ENCODE data around the gene XYLB. TPM values are rescaled to one million over a fixed set of nuclear protein-coding genes. Genes with fewer than 3 reads are reported as not detected.
"Not testable (repeated sequence)": the region's sequence is repeated elsewhere in the genome, so short reads cannot be mapped to it uniquely, and the experiment has no call there.

XYLB gene
- total RNA-seq = 1.7 and 2.1 TPM in 2 replicates

DNA sequence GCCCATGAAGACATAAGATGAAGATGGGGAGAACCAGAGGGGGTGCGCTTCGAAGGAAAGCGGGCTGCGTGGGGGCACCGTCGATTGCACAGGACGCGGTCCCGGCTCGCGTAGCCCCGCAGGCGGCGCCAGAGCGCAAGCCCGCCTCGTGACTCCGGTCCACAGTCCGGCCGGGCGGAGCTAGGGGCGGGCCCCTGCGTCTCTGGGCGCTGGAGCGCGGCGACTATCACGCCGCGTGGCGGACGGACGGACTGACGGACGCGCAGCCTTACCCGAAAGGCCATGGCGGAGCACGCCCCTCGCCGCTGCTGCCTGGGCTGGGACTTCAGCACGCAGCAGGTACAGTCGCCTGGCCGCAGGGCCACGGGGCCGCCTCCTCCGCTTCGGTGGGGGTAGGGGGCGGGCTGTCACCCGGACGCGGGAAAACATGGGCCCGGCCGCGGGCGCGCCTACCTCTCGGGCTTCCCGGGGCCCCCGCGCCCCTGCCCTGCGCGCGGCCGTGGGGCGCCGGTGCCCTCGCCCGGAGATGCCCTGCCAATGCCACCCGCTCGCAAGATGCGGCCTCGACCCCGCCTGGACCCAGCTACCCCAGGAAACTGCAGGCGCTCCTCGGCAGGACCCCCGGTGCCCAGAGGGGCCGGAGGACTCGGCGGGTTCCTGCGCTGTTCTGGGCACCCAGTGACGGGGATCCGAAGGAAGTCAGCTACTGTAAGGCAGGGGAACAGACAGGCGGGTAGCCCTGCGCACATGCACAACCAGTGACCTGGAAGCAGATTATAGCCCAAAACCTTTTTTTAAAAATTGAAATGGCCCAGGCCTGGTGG lies at the start of gene XYLB:
Gene XYLB, plus strand, starts transcription at position 199 of the 824 bp plus-strand sequence. Its CDS starts 84 bp downstream, at position 283.
- DNase-seq = peak; percentile 89

GRCh38 chr3:38297053-38297452 lies 49.5 kb upstream of the XYLB start:
- not testable (repeated sequence) for DNase-seq

DNA sequence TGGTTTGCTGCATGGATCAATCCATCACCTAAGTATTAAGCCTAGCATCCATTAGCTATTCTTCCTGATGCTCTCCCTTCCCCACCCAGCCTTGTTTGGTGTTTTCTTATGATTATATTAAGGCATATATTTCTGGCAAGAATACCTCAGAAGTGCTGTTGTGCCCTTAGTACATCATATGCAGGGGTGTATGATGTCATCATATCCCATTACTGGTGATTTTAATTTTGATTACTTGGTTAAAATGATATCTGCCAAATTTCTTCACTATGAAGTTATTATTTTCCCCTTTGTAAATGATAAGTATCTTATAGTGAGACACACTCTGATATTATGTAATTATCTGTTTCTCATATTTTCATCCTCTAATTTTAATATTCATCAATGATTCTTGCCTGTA lies 49.0 kb upstream of the XYLB start:
- DNase-seq = no peak

- peak; percentile 41 for DNase-seq
These were observed 48.5 kb upstream of the XYLB start for GRCh38 chr3:38297947-38298711.

DNA sequence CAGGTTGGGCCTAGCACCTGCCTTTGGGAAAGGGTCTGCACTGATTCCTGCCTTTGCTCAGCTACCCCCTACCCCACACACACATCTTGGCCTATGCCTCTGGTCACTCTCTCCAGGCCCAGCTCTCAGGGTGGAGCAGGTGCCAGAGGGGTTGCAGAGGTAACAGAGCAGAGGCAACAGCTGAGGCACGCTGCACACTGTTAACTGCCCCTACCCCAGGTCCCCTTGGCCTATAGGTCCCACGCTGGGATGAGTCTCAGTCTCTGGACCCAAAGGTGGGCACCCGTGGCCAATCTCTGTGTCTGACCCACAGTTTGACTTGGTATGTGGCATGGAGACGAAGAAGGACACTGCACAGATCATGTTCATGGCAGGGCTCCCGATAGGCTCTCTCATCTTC lies 39.6 kb upstream of the XYLB start:
- no peak for DNase-seq

DNA sequence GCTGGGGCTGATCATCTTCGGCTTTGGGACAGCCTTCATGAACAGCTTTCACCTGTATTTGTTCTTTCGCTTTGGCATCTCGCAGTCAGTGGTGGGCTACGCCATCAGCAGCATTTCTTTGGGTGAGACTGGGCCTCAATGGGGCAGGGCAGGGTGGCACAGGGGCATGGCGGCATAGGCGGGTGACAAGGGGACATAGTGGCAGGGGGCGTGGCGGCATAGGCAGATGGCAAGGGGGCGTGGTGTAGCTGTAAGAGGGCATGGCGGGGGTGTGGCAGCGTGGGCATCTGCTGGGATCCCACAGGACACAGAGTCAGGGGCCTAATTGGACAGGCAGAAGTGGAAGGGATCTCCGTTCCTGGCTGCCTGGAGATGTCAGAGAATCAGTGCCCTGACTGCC lies 39.0 kb upstream of the XYLB start:
- DNase-seq = no peak

GRCh38 chr3:38308456-38308855 lies 38.1 kb upstream of the XYLB start:
- DNase-seq = no peak

DNA sequence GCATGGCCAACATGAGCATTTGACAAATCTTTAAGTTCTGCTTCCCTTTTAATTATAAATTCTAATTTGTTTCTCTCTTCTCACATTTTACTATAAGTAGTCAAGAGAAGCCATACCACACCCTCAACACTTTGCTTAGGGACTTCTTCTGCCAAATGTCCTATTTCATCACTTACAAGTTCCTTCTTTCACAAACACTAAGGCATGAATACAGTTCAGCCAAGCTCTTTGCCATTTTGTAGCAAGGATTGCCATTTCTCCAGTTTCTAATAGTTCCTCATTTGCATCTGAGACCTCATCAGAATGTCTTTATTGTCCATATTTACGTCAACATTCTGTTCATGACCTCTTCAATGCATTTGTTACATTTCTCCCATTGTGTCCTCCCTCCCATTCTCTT lies 35.1 kb upstream of the XYLB start:
- DNase-seq = no peak

GRCh38 chr3:38311941-38312340 lies 34.6 kb upstream of the XYLB start:
- DNase-seq = no peak

DNA sequence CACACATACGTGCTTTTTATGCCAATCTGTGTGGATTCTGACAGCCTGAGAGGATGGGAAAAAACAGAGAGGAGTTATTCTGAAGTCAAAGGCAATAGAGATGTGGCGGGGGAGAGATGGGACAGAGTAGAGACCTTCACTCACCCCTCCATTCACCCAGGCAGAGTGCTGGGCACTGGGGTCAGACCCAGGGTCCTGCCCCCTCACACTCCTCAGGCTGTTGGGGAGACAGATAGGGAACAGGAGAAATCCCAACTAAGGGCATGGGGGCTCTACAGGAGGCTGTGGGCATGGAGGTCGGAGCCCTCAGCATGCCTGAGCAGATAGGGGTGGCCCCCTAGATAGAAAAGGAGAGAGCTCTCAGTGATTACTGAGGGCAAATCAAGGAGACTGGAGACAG lies 34.2 kb upstream of the XYLB start:
- DNase-seq = no peak

GRCh38 chr3:38313263-38313662 lies 33.3 kb upstream of the XYLB start:
- no peak for DNase-seq

DNA sequence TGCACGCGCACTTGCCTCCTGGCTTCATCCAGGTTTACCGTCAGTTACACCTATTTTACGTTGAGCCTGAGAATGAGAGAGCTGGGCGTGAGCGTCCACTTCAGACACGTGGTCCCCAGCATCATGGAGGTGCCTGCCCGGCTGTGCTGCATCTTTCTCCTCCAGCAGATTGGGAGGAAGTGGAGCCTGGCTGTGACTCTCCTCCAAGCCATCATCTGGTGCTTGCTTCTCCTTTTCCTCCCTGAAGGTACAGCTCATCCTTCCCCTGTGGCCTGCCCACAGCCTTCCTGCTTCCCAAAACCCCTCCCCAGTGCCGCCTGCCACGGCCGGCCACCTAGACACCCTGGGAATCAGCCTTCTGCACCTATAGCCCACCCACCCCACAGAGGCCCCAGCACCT lies 32.9 kb upstream of the XYLB start:
- no peak for DNase-seq

- DNase-seq = no peak
These were observed 32.3 kb upstream of the XYLB start for GRCh38 chr3:38314112-38314763.

- no peak for DNase-seq
These were observed 31.7 kb upstream of the XYLB start for GRCh38 chr3:38314764-38315487.

- DNase-seq = no peak
These were observed 30.9 kb upstream of the XYLB start for GRCh38 chr3:38315488-38316230.

DNA sequence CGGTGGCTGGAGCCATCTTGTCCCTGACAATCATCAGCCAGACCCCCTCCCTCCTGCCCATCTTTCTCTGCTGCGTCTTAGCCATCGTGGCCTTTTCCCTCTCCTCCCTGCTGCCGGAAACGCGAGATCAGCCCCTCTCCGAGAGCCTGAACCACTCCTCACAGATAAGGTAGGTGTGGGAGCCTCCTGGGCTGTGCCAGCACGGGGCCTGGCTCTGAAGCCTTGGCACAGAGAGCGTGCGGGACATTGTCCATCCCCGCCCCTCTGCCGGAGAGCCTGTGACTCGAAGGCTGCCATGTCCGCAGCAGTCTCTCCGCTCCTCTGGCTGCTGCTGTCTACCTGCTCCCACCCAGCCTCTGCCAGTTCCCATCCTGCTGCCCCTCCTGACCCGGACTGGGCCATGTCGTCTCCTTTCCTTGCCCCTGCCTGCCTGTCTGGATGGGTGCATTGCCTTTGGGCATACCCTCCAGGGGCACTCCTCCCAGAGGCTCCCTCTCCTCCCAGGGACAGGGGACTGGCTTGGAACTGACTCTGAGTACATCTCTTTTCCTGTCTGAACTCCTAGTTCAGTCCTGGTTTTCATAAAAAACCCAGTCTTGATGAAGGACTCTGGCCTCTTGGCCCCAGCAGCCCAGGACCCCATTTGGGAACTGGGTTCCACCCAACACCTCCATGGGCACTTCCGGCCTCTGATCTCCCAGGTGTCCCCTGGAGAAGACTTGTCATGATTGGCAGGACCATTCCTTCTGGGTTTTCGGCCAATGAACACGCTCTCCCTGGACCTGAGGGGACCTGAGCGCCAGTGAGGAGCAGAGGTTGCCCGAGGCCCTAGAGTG lies 30.0 kb upstream of the XYLB start:
- no peak for DNase-seq

DNA sequence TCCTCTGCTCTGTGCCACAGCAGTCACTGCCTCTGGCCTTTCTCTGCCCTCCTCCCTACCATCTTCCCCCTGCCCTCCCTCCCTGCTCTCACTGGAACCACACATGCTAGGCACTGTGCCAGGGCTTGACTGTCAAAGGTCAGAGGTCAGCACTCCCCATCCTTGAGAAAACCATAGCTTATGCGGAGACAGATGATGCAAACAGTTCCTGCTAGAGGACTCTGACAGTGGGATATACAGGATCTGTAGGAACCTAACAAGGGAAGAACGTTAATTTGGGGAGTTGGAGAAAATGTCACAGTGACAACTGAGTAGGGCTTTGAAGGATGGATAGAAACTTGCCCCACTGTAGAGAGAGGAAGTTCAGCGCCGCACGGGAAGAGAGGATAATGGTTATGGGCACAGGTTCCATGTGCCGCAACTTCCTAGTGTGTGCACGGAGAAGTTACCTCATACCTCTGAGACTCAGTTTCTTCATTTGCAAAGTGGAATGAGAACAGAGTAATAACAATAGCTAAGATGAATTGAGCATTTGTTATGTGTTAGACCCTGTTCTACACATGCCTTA lies 29.3 kb upstream of the XYLB start:
- DNase-seq = no peak

- no peak for DNase-seq
These were observed 27.6 kb upstream of the XYLB start for GRCh38 chr3:38318766-38319671.

DNA sequence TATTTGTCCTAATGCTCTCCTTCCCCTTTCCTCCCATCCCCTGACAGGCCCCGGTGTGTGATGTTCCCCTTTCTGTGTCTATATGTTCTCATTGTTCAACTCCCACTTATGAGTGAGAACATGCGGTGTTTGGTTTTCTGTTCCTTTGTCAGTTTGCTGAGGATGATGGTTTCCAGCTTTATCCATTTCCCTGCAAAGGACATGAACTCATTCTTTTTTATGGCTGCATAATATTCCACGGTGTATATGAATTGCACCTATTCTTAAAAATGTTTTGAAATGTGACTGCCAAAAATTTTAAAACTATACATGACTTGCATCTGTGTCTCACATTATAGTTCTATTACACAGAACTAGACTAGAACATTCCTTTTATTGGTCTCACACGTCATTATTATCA lies 25.9 kb upstream of the XYLB start:
- DNase-seq = not testable (repeated sequence)

DNA sequence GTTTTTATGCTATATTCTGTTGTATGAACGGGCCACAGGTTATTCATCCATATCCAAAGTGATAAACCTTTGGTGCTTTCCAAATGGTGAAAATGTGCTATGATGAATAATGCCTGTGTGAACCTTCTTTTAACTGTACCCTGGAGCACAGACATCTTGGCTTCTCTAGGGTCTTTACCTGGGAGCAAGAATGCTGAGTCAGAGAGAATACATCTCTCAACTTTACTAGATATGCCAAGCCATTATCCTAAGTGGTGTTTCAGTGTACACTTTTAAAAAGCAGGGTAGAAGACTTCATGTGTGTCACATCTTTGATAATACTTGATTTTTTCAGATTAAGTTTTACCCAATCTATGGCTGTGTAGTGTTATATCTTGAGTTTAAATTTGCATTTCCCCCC lies 23.5 kb upstream of the XYLB start:
- DNase-seq = no peak
